ENCODE measurements around the gene GULP1. TPM values are rescaled to one million over a fixed set of nuclear protein-coding genes. Genes with fewer than 3 reads are reported as not detected.

The GULP1 gene
- total RNA-seq, 4 donors from 2014 or later = 27.1 to 49.0 (median 36.8) TPM

- WGBS = 100% methylated on average over 1 of the region's 1 CpG
- H3K27me3 ChIP-seq = no peaks in the 10 kb centered on the region
- no peak for TF ChIP-seq EP300 (IDR thresholded peaks at IDR 0.05)
- no peak for TF ChIP-seq POLR2A (IDR thresholded peaks at IDR 0.05; ENCODE audit: low read depth)
- H3K4me1 ChIP-seq = no peaks in the 10 kb centered on the region
- H3K27ac ChIP-seq (replicated peaks in 1 of 4) = no peak overlapping the region
- peaks cover 0 to 14% (median 3%) of the 10 kb centered on the region in 4 donors for H3K9me3 ChIP-seq
- no peak overlapping the region for H3K4me3 ChIP-seq
- no peak for DNase-seq (ENCODE audit: extremely low spot score)
- H3K36me3 ChIP-seq = no peaks in the 10 kb centered on the region
- intact Hi-C loops (cut with DNase I) = no loop called here
Measured at GRCh38 chr2:188466761-188467160, 175.1 kb downstream of the GULP1 start.

DNA sequence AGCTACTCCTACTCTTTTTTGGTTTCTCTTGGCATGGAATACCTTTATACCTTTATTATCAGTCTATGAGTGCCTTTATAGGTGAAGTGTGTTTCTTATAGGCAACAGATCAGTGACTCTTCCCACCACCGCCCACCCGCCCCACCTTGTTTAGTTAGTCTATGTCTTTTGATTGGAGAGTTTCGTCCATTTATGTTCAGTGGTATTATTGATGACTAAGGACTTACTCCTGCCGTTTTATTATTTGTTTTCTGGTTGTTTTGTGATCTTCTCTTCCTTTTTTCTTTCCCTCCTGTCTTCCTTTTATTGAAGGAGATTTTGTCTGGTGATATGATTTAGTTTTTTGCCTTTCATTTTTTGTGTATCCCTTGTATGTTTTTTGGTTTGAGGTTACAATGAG is 179.5 kb downstream of the GULP1 start:
- no peak for DNase-seq (ENCODE audit: extremely low spot score)
- TF ChIP-seq POLR2AphosphoS5 (IDR thresholded peaks at IDR 0.05) (no peak), EP300 (IDR thresholded peaks at IDR 0.05) (no peak), POLR2A (IDR thresholded peaks at IDR 0.05; ENCODE audit: low read depth) (no peak)
- TF ChIP-seq, protein P1, sequence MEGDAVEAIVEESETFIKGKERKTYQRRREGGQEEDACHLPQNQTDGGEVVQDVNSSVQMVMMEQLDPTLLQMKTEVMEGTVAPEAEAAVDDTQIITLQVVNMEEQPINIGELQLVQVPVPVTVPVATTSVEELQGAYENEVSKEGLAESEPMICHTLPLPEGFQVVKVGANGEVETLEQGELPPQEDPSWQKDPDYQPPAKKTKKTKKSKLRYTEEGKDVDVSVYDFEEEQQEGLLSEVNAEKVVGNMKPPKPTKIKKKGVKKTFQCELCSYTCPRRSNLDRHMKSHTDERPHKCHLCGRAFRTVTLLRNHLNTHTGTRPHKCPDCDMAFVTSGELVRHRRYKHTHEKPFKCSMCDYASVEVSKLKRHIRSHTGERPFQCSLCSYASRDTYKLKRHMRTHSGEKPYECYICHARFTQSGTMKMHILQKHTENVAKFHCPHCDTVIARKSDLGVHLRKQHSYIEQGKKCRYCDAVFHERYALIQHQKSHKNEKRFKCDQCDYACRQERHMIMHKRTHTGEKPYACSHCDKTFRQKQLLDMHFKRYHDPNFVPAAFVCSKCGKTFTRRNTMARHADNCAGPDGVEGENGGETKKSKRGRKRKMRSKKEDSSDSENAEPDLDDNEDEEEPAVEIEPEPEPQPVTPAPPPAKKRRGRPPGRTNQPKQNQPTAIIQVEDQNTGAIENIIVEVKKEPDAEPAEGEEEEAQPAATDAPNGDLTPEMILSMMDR (IDR thresholded peaks at IDR 0.05) = no peak
- Histone ChIP-seq H3K4me3 (no peak overlapping the region), H3K9me3 (peaks cover 0 to 14% (median 3%) of the 10 kb centered on the region in 4 donors), H3K27me3 (no peaks in the 10 kb centered on the region), H3K36me3 (no peaks in the 10 kb centered on the region), H3K27ac (replicated peaks in 1 of 4) (no peak overlapping the region), H3K4me1 (no peaks in the 10 kb centered on the region)
- WGBS = 97% methylated on average over 4 of the region's 4 CpGs
- intact Hi-C loops (cut with DNase I) = no loop called here

DNA sequence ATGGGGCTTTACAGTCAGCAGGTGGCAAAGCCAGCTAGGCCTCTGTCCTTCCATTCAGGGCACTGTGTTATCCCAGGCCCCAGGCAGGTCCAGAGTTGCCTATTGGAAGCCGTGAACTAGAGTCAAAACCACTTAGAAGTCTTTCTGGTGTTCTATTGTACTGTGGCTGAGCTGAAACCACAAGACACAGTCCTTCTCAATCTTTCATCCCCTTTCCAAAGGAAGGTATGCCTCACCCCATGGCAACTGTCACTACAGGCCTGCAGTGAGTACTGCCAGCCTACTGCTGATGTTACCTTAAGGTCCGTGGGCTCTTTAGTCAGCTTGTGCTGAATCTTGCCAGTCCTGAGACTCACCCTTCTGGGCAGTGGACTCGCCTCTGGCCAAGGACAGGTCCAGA is 181.6 kb downstream of the GULP1 start:
- no peak for DNase-seq (ENCODE audit: extremely low spot score)
- WGBS = 94% methylated on average over 2 of the region's 3 CpGs
- H3K4me1 ChIP-seq = no peaks in the 10 kb centered on the region
- peaks cover 0 to 14% (median 3%) of the 10 kb centered on the region in 4 donors for H3K9me3 ChIP-seq
- intact Hi-C loops (cut with DNase I) = no loop called here
- no peak for TF ChIP-seq POLR2AphosphoS5 (IDR thresholded peaks at IDR 0.05)
- no peak for TF ChIP-seq POLR2A (IDR thresholded peaks at IDR 0.05; ENCODE audit: low read depth)
- TF ChIP-seq, protein P1 (IDR thresholded peaks at IDR 0.05) = no peak
- no peak for TF ChIP-seq EP300 (IDR thresholded peaks at IDR 0.05)
- no peaks in the 10 kb centered on the region for H3K36me3 ChIP-seq
- H3K27me3 ChIP-seq = no peaks in the 10 kb centered on the region
- H3K4me3 ChIP-seq = no peak overlapping the region
- no peak overlapping the region for H3K27ac ChIP-seq (replicated peaks in 1 of 4)

DNA sequence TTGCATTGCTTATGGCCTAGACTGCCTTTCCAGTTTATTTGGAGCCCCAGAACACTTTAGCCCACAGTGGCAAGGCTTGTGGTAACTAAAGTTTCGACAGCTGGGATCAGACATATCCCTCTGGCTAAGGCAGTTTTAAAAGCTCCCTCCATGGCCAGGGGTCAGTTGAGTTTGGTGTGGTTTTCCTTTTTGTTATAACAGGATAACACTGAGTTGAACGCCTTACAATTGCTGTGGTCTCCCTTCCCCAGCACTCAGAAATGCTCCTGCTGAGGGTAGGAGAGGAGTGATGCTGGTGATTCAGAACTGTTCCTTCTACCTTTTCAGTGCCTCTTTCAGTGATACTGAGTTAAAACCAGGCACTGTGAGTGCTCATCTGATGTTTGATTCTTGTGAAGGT is 182.6 kb downstream of the GULP1 start:
- H3K36me3 ChIP-seq = no peaks in the 10 kb centered on the region
- 95% methylated on average over 2 of the region's 2 CpGs for WGBS
- TF ChIP-seq POLR2AphosphoS5 (IDR thresholded peaks at IDR 0.05) (no peak), EP300 (IDR thresholded peaks at IDR 0.05) (no peak), POLR2A (IDR thresholded peaks at IDR 0.05; ENCODE audit: low read depth) (no peak)
- TF ChIP-seq, protein P1 (IDR thresholded peaks at IDR 0.05) = no peak

DNA sequence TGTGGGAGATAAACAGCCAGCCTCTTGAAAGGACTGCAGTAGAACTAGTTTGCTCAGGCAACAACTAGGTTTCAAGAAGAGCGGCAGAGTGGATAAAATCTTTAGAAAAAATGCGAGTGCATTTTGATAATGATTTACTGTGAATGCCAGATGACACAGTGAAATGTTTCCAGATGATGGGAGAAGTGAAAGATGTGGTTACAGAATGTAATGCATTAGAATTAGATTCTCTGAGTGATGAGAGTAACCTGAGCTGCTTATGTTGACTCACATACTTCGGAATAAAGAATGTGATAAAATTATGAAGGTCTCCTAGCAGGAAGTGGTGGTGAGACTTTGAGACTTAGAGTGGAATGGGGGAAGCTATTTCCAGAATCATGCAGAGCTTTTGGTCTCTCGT is 184.3 kb downstream of the GULP1 start:
- H3K9me3 ChIP-seq = peaks cover 0 to 2% (median 0%) of the 10 kb centered on the region in 4 donors
- TF ChIP-seq POLR2A (IDR thresholded peaks at IDR 0.05; ENCODE audit: low read depth) (no peak), POLR2AphosphoS5 (IDR thresholded peaks at IDR 0.05) (no peak), EP300 (IDR thresholded peaks at IDR 0.05) (no peak)
- TF ChIP-seq, protein P1 (IDR thresholded peaks at IDR 0.05) = no peak
- DNase-seq (ENCODE audit: extremely low spot score) = no peak
- 81% methylated on average over 4 of the region's 4 CpGs for WGBS
- H3K27me3 ChIP-seq = no peaks in the 10 kb centered on the region
- H3K36me3 ChIP-seq = no peaks in the 10 kb centered on the region
- no peak overlapping the region for H3K4me3 ChIP-seq
- H3K4me1 ChIP-seq = peaks cover 0 to 4% (median 0%) of the 10 kb centered on the region in 4 donors
- H3K27ac ChIP-seq (replicated peaks in 1 of 4) = no peak overlapping the region
- intact Hi-C loops (cut with DNase I) = no loop called here

More for the DNA sequence above, 182.6 kb downstream of the GULP1 start:
- H3K27ac ChIP-seq (replicated peaks in 1 of 4) = no peak overlapping the region
- H3K9me3 ChIP-seq = peaks cover 0 to 14% (median 3%) of the 10 kb centered on the region in 4 donors
- peaks cover 0 to 4% (median 0%) of the 10 kb centered on the region in 4 donors for H3K4me1 ChIP-seq
- no peak for DNase-seq (ENCODE audit: extremely low spot score)
- intact Hi-C loops (cut with DNase I) = no loop called here
- H3K4me3 ChIP-seq = no peak overlapping the region
- H3K27me3 ChIP-seq = no peaks in the 10 kb centered on the region
